Measurements from ENCODE around the gene MBNL2.

Gene MBNL2

DNA sequence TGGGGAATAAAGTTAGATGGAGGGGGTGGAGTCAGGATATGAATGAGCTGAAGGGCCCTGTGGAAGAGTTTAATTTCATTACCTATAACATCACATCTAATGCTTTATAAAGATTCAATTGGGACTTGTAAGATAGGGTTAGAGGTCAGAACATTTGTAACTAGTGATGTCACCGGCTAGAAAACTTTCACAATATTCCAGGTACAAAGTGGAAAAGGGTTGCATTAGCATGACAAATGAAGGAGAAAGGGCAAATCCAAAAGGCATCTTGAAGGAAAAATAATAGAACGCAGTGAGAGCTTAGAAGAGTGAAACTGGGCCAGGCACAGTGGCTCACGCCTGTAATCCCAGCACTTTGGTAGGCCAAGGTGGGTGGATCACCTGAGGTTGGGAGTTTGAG lies 7.6 kb downstream of the MBNL2 start:
- DNase-seq (ENCODE audit: low read depth) = no peak
- TF ChIP-seq, protein P1, sequence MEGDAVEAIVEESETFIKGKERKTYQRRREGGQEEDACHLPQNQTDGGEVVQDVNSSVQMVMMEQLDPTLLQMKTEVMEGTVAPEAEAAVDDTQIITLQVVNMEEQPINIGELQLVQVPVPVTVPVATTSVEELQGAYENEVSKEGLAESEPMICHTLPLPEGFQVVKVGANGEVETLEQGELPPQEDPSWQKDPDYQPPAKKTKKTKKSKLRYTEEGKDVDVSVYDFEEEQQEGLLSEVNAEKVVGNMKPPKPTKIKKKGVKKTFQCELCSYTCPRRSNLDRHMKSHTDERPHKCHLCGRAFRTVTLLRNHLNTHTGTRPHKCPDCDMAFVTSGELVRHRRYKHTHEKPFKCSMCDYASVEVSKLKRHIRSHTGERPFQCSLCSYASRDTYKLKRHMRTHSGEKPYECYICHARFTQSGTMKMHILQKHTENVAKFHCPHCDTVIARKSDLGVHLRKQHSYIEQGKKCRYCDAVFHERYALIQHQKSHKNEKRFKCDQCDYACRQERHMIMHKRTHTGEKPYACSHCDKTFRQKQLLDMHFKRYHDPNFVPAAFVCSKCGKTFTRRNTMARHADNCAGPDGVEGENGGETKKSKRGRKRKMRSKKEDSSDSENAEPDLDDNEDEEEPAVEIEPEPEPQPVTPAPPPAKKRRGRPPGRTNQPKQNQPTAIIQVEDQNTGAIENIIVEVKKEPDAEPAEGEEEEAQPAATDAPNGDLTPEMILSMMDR (conservative IDR thresholded peaks at IDR 0.05; ENCODE audit: control insufficient read depth, insufficient read depth, low read depth, low read length) = no peak
- H3K4me3 ChIP-seq (ENCODE audit: control insufficient read depth, low read depth, low read length) = no peak overlapping the region

DNA sequence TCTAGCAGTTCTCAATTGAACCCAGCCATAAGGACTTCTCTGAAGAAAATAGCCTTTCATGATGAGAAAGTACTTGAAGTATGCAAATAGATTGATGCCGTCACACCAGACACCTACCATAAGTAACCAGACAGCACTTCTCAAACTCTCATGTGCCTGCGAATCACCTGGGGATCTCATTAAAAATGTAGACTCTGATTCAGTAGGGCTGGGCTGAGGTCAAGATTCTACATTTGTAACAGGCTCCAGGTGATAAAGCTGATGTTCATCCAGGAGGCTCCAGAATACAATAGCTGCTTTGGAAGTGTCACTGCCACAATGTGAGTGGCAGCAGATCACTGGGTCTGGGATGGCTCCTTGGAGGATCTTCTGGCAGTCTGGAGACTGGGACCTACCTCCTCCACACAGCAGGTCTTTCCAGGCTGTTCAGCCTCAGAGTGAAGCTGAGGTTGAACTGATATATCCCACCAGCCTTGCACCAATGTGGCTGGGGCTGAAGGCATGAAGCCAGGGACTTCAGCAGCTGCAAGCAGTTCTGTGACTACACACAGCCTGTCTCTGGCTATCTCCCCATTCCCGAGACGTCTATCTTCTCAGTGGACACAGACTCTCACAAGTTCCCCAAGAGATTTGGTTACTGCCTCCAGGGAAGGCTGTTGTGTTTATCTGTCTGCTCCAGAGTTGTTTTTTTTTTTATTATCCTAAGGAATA lies 9.1 kb downstream of the MBNL2 start:
- H3K4me3 ChIP-seq (ENCODE audit: control insufficient read depth, low read depth, low read length) = no peak overlapping the region

DNA sequence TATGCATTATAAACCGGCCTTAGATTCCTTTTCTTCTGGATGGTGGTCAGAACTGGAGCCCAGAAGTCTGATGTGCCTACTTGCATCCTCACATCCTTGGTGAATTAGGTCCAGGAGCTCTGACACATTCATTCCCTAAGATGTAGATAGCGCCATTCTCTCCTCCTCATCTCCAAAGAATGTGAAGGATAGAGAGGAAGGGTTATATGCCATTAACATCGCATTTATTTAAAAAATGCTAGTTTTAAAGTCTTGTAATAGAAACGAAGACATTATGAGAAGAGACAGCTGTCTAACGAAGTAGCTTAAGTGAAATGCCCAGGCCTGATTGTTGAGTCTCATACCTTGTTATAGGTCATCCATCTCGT lies 9.7 kb downstream of the MBNL2 start:
- TF ChIP-seq, protein P1 (conservative IDR thresholded peaks at IDR 0.05; ENCODE audit: control insufficient read depth, insufficient read depth, low read depth, low read length) = no peak
- H3K4me3 ChIP-seq (ENCODE audit: control insufficient read depth, low read depth, low read length) = no peak overlapping the region
- DNase-seq (ENCODE audit: low read depth) = no peak

More for the DNA sequence above, 9.1 kb downstream of the MBNL2 start:
- no peak for DNase-seq (ENCODE audit: low read depth)
- TF ChIP-seq, protein P1 (conservative IDR thresholded peaks at IDR 0.05; ENCODE audit: control insufficient read depth, insufficient read depth, low read depth, low read length) = no peak

DNA sequence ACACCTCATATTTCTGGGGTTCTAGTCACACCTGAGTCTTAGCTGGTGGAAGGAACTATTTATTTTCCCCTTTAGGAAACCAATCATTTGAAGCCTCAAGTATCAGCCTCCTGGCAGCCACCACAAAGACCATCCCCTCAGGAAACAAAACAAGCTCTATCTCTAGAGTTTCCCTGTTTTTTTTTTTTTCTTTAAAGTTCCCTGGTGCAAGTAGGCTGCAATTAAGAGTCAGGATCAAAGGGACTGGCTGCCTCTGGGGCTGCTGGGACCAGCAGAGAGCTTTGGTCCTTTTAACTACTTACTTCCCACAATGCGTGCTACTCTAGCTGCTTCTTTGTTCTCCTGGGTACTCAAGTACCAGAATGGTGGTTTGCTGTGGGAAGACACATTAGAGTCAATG lies 11.4 kb downstream of the MBNL2 start:
- no peak for DNase-seq (ENCODE audit: low read depth)
- TF ChIP-seq, protein P1 (conservative IDR thresholded peaks at IDR 0.05; ENCODE audit: control insufficient read depth, insufficient read depth, low read depth, low read length) = no peak
- no peak overlapping the region for H3K4me3 ChIP-seq (ENCODE audit: control insufficient read depth, low read depth, low read length)

DNA sequence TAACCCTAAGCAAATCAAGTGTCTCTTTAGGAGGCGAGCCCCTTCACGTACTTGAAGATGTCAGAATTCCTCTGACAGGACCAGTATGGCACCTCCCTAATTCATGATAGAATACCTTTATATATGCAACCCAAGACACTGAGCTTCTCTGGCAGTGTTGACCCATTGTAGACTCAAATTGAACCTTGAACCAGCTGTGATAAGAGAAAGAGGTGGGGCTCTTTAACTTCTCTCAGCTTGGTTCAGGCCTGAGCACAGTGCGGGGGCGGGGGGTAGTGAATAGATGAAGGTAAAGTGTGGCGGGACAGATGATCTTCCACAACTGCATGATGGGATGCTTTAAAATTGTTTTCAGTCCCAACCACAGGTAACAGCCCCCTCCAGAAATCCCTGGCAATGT lies 12.1 kb downstream of the MBNL2 start:
- no peak overlapping the region for H3K4me3 ChIP-seq (ENCODE audit: control insufficient read depth, low read depth, low read length)
- no peak for DNase-seq (ENCODE audit: low read depth)
- TF ChIP-seq, protein P1 (conservative IDR thresholded peaks at IDR 0.05; ENCODE audit: control insufficient read depth, insufficient read depth, low read depth, low read length) = no peak

DNA sequence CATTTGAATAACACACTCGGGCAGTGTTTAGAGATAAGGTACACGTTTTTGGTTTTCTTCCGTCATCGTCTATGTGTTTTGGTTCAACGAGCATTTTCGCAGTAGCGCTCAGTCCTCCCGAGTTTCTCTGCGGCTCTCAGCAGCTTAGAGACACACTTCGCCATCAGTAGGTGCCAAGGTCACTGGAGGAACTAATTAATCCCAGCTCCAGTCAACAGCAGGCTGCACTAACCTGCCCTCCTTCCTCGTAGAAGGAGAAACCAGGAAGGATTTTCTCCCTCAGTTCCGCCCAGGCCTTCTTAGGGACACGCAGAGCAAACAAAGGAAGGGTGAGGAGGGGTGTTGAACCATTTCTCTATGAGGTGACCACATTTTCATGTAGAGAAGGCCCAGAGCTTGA lies 12.6 kb downstream of the MBNL2 start:
- no peak for DNase-seq (ENCODE audit: low read depth)
- H3K4me3 ChIP-seq (ENCODE audit: control insufficient read depth, low read depth, low read length) = no peak overlapping the region
- TF ChIP-seq, protein P1 (conservative IDR thresholded peaks at IDR 0.05; ENCODE audit: control insufficient read depth, insufficient read depth, low read depth, low read length) = no peak
